HG02678 (cell line): ENCODE data around the gene LSM2.
"Not testable (repeated sequence)": the region's sequence is repeated elsewhere in the genome, so short reads cannot be mapped to it uniquely, and the experiment has no call there.

Experiments
- ATAC-seq: cut with Tn5 transposase; IDR thresholded peaks from one replicate; pipeline ENCODE4 v1.9.1; 2021; ENCODE audit warnings: mild to moderate bottlenecking, moderate library complexity; ENCODE audit not compliant: unreplicated experiment

Gene LSM2

GRCh38 chr6:31799781-31800180 is 7.0 kb downstream of the LSM2 start:
- no peak for ATAC-seq

GRCh38 chr6:31797588-31797987 is 9.2 kb downstream of the LSM2 start:
- no peak for ATAC-seq

DNA sequence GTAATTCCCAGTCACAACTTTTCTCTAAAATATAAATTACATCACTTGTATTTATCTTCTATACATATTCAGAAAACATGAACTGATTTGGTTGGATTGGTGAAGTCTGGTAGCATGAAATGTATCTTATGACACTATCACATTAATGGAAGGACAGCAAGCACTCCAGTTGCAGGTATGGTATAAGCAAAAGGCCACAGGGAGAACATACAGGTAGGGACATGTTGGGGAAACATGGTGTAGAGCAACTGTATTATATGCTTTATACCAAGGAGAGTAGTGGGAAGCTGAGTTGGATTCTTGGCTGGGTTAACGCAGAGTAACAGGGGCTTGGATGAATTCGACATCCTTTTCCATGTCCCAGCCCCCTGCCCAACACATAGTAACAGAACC is 9.8 kb downstream of the LSM2 start:
- no peak for ATAC-seq

GRCh38 chr6:31795616-31796298 is 11.0 kb downstream of the LSM2 start, which contains the start of gene VARS1:
VARS1 (minus strand) TSS chr6:31795752; CDS start chr6:31795217, 535 bp downstream.
- ATAC-seq, result peak; percentile 82

GRCh38 chr6:31794866-31795615 is 11.7 kb downstream of the LSM2 start:
- no peak for ATAC-seq

- ATAC-seq, result no peak
Measured at GRCh38 chr6:31794294-31794865, 12.4 kb downstream of the LSM2 start.

- ATAC-seq, result not testable (repeated sequence)
Measured at GRCh38 chr6:31793927-31794245, 12.9 kb downstream of the LSM2 start.

GRCh38 chr6:31792761-31793171 is 14.0 kb downstream of the LSM2 start:
- no peak for ATAC-seq

GRCh38 chr6:31792090-31792374 is 14.7 kb downstream of the LSM2 start:
- ATAC-seq, result no peak

DNA sequence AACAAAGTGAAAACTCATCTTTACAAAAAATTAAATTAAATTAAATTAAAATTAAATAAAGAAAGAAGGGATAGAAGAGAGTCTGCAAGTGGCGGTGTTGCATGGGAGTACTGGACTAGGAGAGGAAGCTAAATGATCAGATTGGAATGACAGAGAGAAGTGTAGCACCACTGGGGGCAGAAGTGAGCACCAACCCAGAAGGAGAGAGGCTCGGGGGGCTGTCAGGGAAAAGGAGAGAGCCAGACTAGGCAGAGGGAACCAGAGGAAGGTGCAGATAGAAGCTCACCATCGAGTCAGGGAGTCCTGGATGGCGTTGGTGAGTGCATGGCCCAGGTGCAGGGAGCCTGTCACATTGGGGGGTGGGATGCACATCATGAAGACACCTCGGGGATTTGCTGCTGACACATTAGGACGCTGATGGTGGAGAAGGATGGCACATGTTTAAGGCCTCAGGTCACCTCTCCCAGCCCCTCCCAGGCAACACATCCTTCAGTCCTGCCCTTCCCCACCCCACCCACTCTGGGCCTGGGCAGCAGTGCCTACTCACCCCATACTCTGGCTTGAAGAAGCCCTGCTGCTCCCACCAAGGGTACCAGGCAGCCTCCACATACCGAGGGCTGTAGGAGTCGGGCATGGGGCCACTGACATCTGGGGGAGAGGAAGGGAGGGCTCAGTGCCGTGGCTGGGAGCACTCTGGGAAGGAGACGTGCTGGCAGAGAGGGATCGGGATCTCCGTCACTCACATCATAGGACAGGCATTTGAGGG is 15.3 kb downstream of the LSM2 start:
- no peak for ATAC-seq

DNA sequence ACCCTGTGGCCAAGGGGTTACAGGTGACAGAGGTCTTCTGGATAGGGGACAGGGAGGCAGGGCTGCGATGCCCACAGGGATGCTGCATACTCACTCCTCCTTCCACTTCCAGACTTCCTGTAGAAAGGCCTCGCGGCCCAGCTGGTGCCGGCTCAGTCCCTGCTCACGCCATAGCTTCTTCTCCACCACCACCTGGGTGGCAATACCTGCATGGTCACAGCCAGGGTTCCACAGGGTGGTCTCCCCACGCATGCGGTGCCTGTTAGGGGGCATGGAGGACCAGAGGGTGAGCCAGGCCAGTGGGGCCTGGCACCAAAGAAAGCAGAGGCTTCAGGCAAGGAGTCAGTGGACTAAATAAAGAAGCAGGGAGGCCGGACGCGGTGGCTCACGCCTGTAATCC is 21.3 kb downstream of the LSM2 start:
- no peak for ATAC-seq

DNA sequence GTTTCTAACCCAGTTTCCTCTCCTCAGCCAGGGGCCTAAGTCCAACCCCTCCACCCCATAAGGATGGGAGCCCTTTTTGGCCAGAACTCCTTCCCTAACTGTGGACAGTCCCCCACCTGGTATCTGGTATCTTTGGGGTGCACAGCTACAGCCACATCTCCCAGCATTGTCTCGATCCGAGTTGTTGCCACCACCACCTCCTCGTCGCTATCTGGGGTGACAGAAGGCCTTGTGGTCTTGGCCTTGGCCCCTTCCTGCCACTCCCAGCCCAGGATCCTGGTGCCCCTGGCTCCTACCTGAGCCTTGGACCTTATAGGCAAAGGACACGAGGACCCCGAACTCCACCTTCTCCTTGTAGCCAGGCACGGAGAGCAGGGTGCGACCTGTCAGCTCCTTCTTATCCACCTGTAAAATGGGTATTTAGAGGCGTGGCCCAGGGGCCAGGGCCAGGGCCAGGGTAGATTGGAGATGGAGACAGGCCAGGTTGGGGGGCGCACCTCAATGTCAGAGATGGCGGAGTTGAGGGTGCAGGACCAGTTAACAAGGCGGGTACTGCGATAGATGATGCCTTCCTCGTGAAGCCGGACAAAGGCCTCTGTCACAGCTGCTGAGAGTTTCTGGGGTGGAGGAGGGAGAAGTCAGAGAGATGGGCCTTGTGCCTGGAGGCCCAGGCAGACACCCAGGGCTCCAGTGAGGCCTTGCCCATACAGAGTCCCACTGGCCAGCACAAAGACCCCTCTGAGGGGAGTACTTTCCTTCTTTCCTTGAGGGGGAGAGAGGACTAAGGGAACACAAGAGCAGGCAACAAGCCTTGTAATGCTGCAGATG is 22.5 kb downstream of the LSM2 start:
- no peak for ATAC-seq

- no peak for ATAC-seq
Measured at GRCh38 chr6:31782126-31782855, 24.5 kb downstream of the LSM2 start.

GRCh38 chr6:31781244-31782125 is 25.3 kb downstream of the LSM2 start:
- ATAC-seq, result no peak

DNA sequence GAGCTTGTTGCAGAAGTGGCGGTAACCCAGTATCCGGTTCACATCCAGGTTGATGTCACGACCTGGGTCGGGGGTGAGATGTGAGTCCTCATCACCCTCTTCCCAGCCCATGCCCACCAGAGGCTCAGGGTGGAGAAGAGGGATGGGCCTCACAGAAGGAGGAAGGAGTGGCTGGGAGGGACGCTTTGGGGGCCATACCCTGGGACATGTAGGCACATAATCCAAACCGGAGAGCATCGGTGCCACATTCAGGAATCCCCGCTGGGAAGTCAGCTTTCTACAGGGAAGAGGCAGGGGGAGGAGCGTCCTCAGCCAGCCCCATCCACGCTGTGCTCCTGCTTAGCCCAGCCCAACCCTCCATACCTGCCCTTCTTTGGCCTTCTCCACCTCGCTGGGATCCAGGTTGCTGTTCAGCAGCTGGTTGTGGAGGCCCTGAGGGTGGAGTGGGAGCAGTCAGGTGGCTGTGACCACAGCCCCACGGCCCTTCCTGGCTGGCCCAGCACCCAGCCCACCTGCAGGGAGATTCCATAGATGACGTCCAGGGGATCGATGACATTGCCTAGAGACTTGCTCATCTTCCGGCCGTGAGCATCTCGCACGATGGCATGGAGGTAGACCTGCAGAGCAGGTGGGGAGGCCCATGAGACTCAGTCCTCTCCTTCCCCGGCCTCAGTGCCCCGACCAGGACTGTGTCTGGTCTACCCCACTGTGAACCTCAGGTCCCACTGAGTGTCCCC is 26.1 kb downstream of the LSM2 start:
- no peak for ATAC-seq

DNA sequence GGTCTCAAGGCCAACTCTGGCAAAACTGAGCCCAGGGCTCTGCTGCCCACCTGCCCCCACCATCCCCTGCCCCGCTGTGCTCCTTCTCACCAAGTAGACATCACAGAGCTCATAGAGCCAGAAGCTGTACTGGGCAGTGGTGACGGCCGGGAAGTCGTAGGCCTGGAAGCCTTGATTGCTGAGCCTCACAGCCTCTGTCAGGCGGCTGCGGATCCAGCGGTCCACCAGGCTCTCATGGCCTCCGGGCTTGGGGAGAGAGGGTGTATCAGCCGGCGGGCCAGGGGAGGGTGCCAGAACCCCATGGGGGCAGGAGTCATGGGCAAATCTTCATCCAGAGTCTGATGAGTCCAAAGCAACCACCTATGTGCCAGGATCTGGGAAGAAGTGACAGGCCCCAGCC is 26.9 kb downstream of the LSM2 start:
- no peak for ATAC-seq

DNA sequence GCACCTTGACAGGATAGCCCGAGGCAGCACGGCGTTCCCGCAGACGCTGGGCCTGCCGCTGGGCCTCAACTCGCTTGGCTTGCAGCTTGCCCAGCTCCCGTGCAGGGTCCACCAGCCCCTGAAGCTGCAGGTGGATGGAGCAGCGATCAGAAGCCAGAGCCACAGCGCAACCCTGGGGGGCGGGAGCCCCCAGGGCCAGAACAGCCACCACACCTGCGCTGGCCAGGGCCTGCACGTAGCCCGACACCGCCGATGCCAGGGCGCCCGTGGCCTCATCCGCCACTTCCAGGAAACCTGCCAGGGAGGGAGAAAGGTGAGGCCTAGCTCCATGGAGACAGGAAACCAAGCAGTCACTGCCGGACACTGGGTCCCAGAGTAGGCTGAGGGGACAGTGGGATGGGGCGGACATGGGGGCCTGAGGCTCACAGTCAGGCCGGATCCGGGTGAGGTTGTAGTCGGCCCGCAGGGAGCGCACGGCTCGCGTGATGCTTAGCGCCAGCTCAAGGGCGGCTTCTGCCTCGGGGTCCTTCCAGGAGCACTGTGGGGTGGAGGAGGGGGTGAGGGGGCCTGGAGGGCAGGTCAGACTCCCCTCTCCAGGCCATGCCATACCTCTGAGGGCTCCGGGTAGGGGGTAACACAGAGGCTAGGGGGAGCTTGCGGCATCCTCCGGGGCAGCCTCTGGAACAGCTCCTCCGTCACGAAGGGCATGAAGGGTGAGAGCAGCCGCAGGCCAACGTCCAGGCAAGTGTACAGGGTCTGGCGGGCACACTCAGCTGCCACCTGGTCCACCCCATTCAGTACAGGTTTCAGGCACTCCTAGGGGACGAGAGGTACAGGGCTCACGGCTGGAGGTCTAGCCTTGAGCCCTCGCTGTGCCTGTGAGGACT is 27.5 kb downstream of the LSM2 start:
- no peak for ATAC-seq

- no peak for ATAC-seq
Measured at GRCh38 chr6:31778193-31778592, 28.6 kb downstream of the LSM2 start.
